ENCODE measurements around the gene RAPGEF2. TPM values are rescaled to one million over a fixed set of nuclear protein-coding genes. Genes with fewer than 3 reads are reported as not detected.

Gene RAPGEF2
- polyA plus RNA-seq, 1 experiment: 19.6 TPM

GRCh38 chr4:159346681-159347080 is 243.8 kb downstream of the RAPGEF2 start:
- ChIA-PET POLR2A (no interaction called here), CTCF (interaction anchor here (1.4 kb wide), 1 partner anchor 28 kb away, joined by 3 read pairs; no protein-coding TSS in a partner anchor)
- no peak overlapping the region for H3K4me3 ChIP-seq (ENCODE audit: low read depth, low read length)
- H3K36me3 ChIP-seq (ENCODE audit: control insufficient read depth, insufficient read depth, low read length): peaks cover 4% of the 10 kb centered on the region; the same call in 1 of the 2 replicates
- no peak for DNase-seq (ENCODE audit: low read depth)
- TF ChIP-seq CTCF (IDR thresholded peaks at IDR 0.05; ENCODE audit: insufficient read depth, low read depth, low read length): no peak
- H3K27me3 ChIP-seq (ENCODE audit: control insufficient read depth, insufficient read depth, low read length): no peaks in the 10 kb centered on the region

- H3K36me3 ChIP-seq (ENCODE audit: control insufficient read depth, insufficient read depth, low read length): peaks cover 4% of the 10 kb centered on the region; the same call in 1 of the 2 replicates
- no peaks in the 10 kb centered on the region for H3K27me3 ChIP-seq (ENCODE audit: control insufficient read depth, insufficient read depth, low read length)
- DNase-seq (ENCODE audit: low read depth): no peak
- H3K4me3 ChIP-seq (ENCODE audit: low read depth, low read length): no peak overlapping the region
- CTCF ChIA-PET: no interaction called here
- POLR2A ChIA-PET: no interaction called here
- TF ChIP-seq CTCF (IDR thresholded peaks at IDR 0.05; ENCODE audit: insufficient read depth, low read depth, low read length): no peak
These were observed 244.9 kb downstream of the RAPGEF2 start for GRCh38 chr4:159347813-159348212.

- no peak overlapping the region for H3K4me3 ChIP-seq (ENCODE audit: low read depth, low read length)
- ChIA-PET POLR2A (no interaction called here), CTCF (no interaction called here)
- peaks cover 8% of the 10 kb centered on the region for H3K36me3 ChIP-seq (ENCODE audit: control insufficient read depth, insufficient read depth, low read length)
- no peak for DNase-seq (ENCODE audit: low read depth)
- TF ChIP-seq CTCF (IDR thresholded peaks at IDR 0.05; ENCODE audit: insufficient read depth, low read depth, low read length): no peak
- no peaks in the 10 kb centered on the region for H3K27me3 ChIP-seq (ENCODE audit: control insufficient read depth, insufficient read depth, low read length)
These were observed 246.5 kb downstream of the RAPGEF2 start for GRCh38 chr4:159349332-159349731.

GRCh38 chr4:159352609-159353008 is 249.7 kb downstream of the RAPGEF2 start:
- CTCF ChIA-PET: interaction anchor here (0.9 kb wide), 1 partner anchor 13 kb away, joined by 3 read pairs; no protein-coding TSS in a partner anchor
- no peak overlapping the region for H3K4me3 ChIP-seq (ENCODE audit: low read depth, low read length)
- DNase-seq (ENCODE audit: low read depth): no peak
- POLR2A ChIA-PET: no interaction called here
- H3K27me3 ChIP-seq (ENCODE audit: control insufficient read depth, insufficient read depth, low read length): no peaks in the 10 kb centered on the region
- TF ChIP-seq CTCF (IDR thresholded peaks at IDR 0.05; ENCODE audit: insufficient read depth, low read depth, low read length): no peak
- peaks cover 6% of the 10 kb centered on the region for H3K36me3 ChIP-seq (ENCODE audit: control insufficient read depth, insufficient read depth, low read length)

- ChIA-PET POLR2A (no interaction called here), CTCF (interaction anchor here (0.9 kb wide), 1 partner anchor 14 kb away, joined by 3 read pairs; no protein-coding TSS in a partner anchor)
- DNase-seq (ENCODE audit: low read depth): no peak
- Histone ChIP-seq H3K4me3 (ENCODE audit: low read depth, low read length) (no peak overlapping the region), H3K27me3 (ENCODE audit: control insufficient read depth, insufficient read depth, low read length) (no peaks in the 10 kb centered on the region), H3K36me3 (ENCODE audit: control insufficient read depth, insufficient read depth, low read length) (peaks cover 6% of the 10 kb centered on the region)
- TF ChIP-seq CTCF (IDR thresholded peaks at IDR 0.05; ENCODE audit: insufficient read depth, low read depth, low read length): no peak
These were observed 250.7 kb downstream of the RAPGEF2 start for GRCh38 chr4:159353422-159354116.
